ENCODE data around the gene BCOR. TPM values are rescaled to one million over a fixed set of nuclear protein-coding genes. Genes with fewer than 3 reads are reported as not detected.

The BCOR gene
- total RNA-seq, 2 experiments from 2014 or later: 44.7 to 46.4 TPM

- no peak overlapping the region for H3K27ac Mint-ChIP-seq
- peaks cover 8% of the 10 kb centered on the region for H3K36me3 Mint-ChIP-seq
- DNase-seq: no peak
- H3K4me3 Mint-ChIP-seq: no peak overlapping the region
- no peaks in the 10 kb centered on the region for H3K27me3 Mint-ChIP-seq
- POLR2A ChIA-PET: no interaction called here
- peaks cover 36% of the 10 kb centered on the region for H3K4me1 Mint-ChIP-seq
- no peak for ATAC-seq (ENCODE audit: low read depth)
- H3K9me3 Mint-ChIP-seq: no peaks in the 10 kb centered on the region
These were observed 5.9 kb downstream of the BCOR start for GRCh38 chrX:40091691-40092421.

- H3K4me1 Mint-ChIP-seq: peaks cover 39% of the 10 kb centered on the region
- peak overlapping the region; percentile 56 for H3K27ac Mint-ChIP-seq
- peak overlapping the region; percentile 80 for H3K4me3 Mint-ChIP-seq
- no peaks in the 10 kb centered on the region for H3K27me3 Mint-ChIP-seq
- POLR2A ChIA-PET: no interaction called here
- no peaks in the 10 kb centered on the region for H3K9me3 Mint-ChIP-seq
- DNase-seq (no peak), ATAC-seq (ENCODE audit: low read depth) (no peak)
- peaks cover 8% of the 10 kb centered on the region for H3K36me3 Mint-ChIP-seq
These were observed 6.8 kb downstream of the BCOR start for GRCh38 chrX:40090961-40091360.

- H3K27ac Mint-ChIP-seq: no peak overlapping the region
- H3K36me3 Mint-ChIP-seq: peaks cover 5% of the 10 kb centered on the region
- H3K4me1 Mint-ChIP-seq: peaks cover 37% of the 10 kb centered on the region
- peak overlapping the region; percentile 80 for H3K4me3 Mint-ChIP-seq
- POLR2A ChIA-PET: interaction anchor here (0.5 to 1.3 kb wide), 2 partner anchors 9 to 25 kb away, joined by 3 to 4 read pairs; no protein-coding TSS in a partner anchor
- no peak for DNase-seq
- peak; percentile 33 for ATAC-seq (ENCODE audit: low read depth)
- no peaks in the 10 kb centered on the region for H3K27me3 Mint-ChIP-seq
- H3K9me3 Mint-ChIP-seq: no peaks in the 10 kb centered on the region
These were observed 7.5 kb downstream of the BCOR start for GRCh38 chrX:40090050-40090804.

- Mint-ChIP-seq H3K4me3 (peak overlapping the region; percentile 37), H3K27ac (no peak overlapping the region), H3K27me3 (no peaks in the 10 kb centered on the region), H3K36me3 (peaks cover 8% of the 10 kb centered on the region), H3K4me1 (peaks cover 42% of the 10 kb centered on the region), H3K9me3 (no peaks in the 10 kb centered on the region)
- ATAC-seq (ENCODE audit: low read depth) (no peak), DNase-seq (no peak)
- POLR2A ChIA-PET: interaction anchor here (1.3 kb wide), 1 partner anchor 24 kb away, joined by 4 read pairs; no protein-coding TSS in a partner anchor
These were observed 8.8 kb downstream of the BCOR start for GRCh38 chrX:40088803-40089540.

- H3K4me1 Mint-ChIP-seq: peaks cover 38% of the 10 kb centered on the region
- POLR2A ChIA-PET: no interaction called here
- H3K4me3 Mint-ChIP-seq: no peak overlapping the region
- no peaks in the 10 kb centered on the region for H3K9me3 Mint-ChIP-seq
- ATAC-seq (ENCODE audit: low read depth) (no peak), DNase-seq (no peak)
- peaks cover 8% of the 10 kb centered on the region for H3K36me3 Mint-ChIP-seq
- H3K27ac Mint-ChIP-seq: no peak overlapping the region
- no peaks in the 10 kb centered on the region for H3K27me3 Mint-ChIP-seq
These were observed 9.5 kb downstream of the BCOR start for GRCh38 chrX:40088299-40088625.

GRCh38 chrX:40087425-40088298 is 10.1 kb downstream of the BCOR start:
- Mint-ChIP-seq H3K27ac (no peak overlapping the region), H3K4me3 (no peak overlapping the region)
- POLR2A ChIA-PET: no interaction called here

GRCh38 chrX:40086569-40087335 is 11.0 kb downstream of the BCOR start:
- POLR2A ChIA-PET: no interaction called here
- no peak overlapping the region for H3K4me3 Mint-ChIP-seq
- peaks cover 32% of the 10 kb centered on the region for H3K4me1 Mint-ChIP-seq
- DNase-seq (no peak), ATAC-seq (ENCODE audit: low read depth) (no peak)
- H3K36me3 Mint-ChIP-seq: peaks cover 6% of the 10 kb centered on the region
- no peak overlapping the region for H3K27ac Mint-ChIP-seq
- no peaks in the 10 kb centered on the region for H3K27me3 Mint-ChIP-seq
- no peaks in the 10 kb centered on the region for H3K9me3 Mint-ChIP-seq

More at GRCh38 chrX:40087425-40088298, 10.1 kb downstream of the BCOR start:
- ATAC-seq (ENCODE audit: low read depth) (no peak), DNase-seq (no peak)
- Mint-ChIP-seq H3K27me3 (no peaks in the 10 kb centered on the region), H3K36me3 (peaks cover 8% of the 10 kb centered on the region), H3K9me3 (no peaks in the 10 kb centered on the region), H3K4me1 (peaks cover 35% of the 10 kb centered on the region)

- H3K4me3 Mint-ChIP-seq: no peak overlapping the region
- H3K27me3 Mint-ChIP-seq: no peaks in the 10 kb centered on the region
- peaks cover 31% of the 10 kb centered on the region for H3K4me1 Mint-ChIP-seq
- DNase-seq: no peak
- H3K27ac Mint-ChIP-seq: no peak overlapping the region
- H3K9me3 Mint-ChIP-seq: no peaks in the 10 kb centered on the region
- no peak for ATAC-seq (ENCODE audit: low read depth)
- H3K36me3 Mint-ChIP-seq: peaks cover 6% of the 10 kb centered on the region
- POLR2A ChIA-PET: interaction anchor here (0.8 to 1.1 kb wide), 2 partner anchors 8 to 11 kb away, joined by 3 read pairs; no protein-coding TSS in a partner anchor
These were observed 12.0 kb downstream of the BCOR start for GRCh38 chrX:40085714-40086113.

- Mint-ChIP-seq H3K27ac (no peak overlapping the region), H3K36me3 (peaks cover 6% of the 10 kb centered on the region), H3K27me3 (no peaks in the 10 kb centered on the region), H3K4me1 (peaks cover 33% of the 10 kb centered on the region), H3K9me3 (no peaks in the 10 kb centered on the region), H3K4me3 (peak overlapping the region; percentile 73)
- DNase-seq (no peak), ATAC-seq (ENCODE audit: low read depth) (no peak)
- POLR2A ChIA-PET: interaction anchor here (0.6 to 1.1 kb wide), 3 partner anchors 9 to 262 kb away, joined by 3 read pairs; no protein-coding TSS in a partner anchor
These were observed 12.6 kb downstream of the BCOR start for GRCh38 chrX:40085102-40085551.

GRCh38 chrX:40084471-40085101 is 13.2 kb downstream of the BCOR start:
- peak overlapping the region; percentile 73 for H3K4me3 Mint-ChIP-seq
- POLR2A ChIA-PET: interaction anchor here (0.6 to 1.1 kb wide), 3 partner anchors 10 to 261 kb away, joined by 3 read pairs; no protein-coding TSS in a partner anchor
- H3K36me3 Mint-ChIP-seq: peaks cover 6% of the 10 kb centered on the region
- peaks cover 32% of the 10 kb centered on the region for H3K4me1 Mint-ChIP-seq
- H3K27ac Mint-ChIP-seq: peak overlapping the region; percentile 20
- no peaks in the 10 kb centered on the region for H3K9me3 Mint-ChIP-seq
- DNase-seq (no peak), ATAC-seq (ENCODE audit: low read depth) (no peak)
- no peaks in the 10 kb centered on the region for H3K27me3 Mint-ChIP-seq

GRCh38 chrX:40083979-40084359 is 13.8 kb downstream of the BCOR start:
- Mint-ChIP-seq H3K4me3 (peak overlapping the region; percentile 73), H3K27ac (peak overlapping the region; percentile 20), H3K4me1 (peaks cover 26% of the 10 kb centered on the region), H3K9me3 (no peaks in the 10 kb centered on the region), H3K36me3 (peaks cover 6% of the 10 kb centered on the region), H3K27me3 (no peaks in the 10 kb centered on the region)
- POLR2A ChIA-PET: no interaction called here
- no peak for ATAC-seq (ENCODE audit: low read depth)
- DNase-seq: no peak

Data from activated naive CD8-positive, alpha-beta T cell treated with anti-CD3 and anti-CD28 coated beads, Interleukin-2, amount 10 ng/mL, durations not matched to agents 7 days and 5 days (primary cell).